MM.1S (cell line): ENCODE measurements around the gene KIF3C.

Experiments used
- EZH2 ChIP-seq: fragments of 300-600 bp; sonication (generic); optimal IDR thresholded peaks from 2 replicates; pipeline ENCODE3; 2017; ENCODE audit warnings: low read depth, mild to moderate bottlenecking, antibody characterized with exemption, low read length, mixed read lengths
- EZH2phosphoT487 ChIP-seq: fragments of 300-600 bp; sonication (generic); IDR thresholded peaks from 2 replicates; pipeline ENCODE4 v1.6.1; 2018; ENCODE audit warnings: antibody characterized with exemption, low read length
- TF ChIP-seq, protein P1 (sequence below): fragments of 300-600 bp; sonication (generic); IDR thresholded peaks from 2 replicates; pipeline ENCODE4 v1.5.1; 2016; ENCODE audit warnings: antibody characterized with exemption, low read length, mixed read lengths

DNA sequence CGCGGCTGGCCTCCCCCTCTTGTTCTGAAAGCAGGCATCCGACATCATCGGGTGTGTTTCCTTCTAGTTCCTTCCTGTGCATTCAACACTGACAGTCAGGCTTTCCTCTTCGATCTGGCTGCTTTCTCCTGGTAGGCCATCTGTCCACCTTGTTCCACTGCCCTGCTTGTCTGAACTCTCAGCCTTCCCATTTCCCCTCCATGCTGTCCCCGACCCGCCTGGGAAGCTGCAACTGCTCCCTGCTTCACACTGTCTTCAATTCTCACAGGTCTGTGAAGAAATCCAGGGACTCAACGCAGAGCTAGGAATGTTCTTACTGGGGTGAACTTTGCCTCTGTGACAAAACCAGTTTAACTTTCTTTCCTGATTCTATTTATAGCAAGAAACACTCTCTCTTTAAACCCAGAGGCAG lies 43.0 kb downstream of the KIF3C start:
- TF ChIP-seq, protein P1, sequence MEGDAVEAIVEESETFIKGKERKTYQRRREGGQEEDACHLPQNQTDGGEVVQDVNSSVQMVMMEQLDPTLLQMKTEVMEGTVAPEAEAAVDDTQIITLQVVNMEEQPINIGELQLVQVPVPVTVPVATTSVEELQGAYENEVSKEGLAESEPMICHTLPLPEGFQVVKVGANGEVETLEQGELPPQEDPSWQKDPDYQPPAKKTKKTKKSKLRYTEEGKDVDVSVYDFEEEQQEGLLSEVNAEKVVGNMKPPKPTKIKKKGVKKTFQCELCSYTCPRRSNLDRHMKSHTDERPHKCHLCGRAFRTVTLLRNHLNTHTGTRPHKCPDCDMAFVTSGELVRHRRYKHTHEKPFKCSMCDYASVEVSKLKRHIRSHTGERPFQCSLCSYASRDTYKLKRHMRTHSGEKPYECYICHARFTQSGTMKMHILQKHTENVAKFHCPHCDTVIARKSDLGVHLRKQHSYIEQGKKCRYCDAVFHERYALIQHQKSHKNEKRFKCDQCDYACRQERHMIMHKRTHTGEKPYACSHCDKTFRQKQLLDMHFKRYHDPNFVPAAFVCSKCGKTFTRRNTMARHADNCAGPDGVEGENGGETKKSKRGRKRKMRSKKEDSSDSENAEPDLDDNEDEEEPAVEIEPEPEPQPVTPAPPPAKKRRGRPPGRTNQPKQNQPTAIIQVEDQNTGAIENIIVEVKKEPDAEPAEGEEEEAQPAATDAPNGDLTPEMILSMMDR = no peak
- no peak for TF ChIP-seq EZH2
- no peak for TF ChIP-seq EZH2phosphoT487
